NCI-H146 (cell line): ENCODE measurements around the gene IRF2BPL.

ENCODE experiments used
- DNase-seq: peaks from one replicate; lab custom pipeline; 2025; lab: John Stamatoyannopoulos, UW

The IRF2BPL gene

DNA sequence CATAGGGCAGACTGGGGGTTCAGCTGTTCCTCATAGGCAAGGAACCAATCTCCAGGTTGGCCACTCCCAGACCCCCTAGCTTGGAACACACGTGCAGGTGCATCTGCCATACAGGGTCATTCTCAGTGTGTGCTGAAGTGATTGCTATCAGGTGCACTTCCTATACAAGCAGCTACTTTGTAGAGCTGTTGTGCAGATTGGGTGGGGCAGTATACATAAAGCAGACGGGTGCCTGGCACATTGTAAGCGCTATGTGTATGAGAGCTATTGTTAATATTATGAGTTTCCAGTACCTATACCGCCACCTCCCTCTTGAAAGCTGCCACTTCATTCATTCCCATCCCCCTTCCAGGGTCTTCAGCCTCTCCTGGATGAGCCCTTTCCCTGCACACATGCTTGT, 17.3 kb downstream of the IRF2BPL start:
- DNase-seq, result peak; percentile 56

- DNase-seq, result no peak
Observed at GRCh38 chr14:77009014-77009413, 19.5 kb downstream of the IRF2BPL start.

DNA sequence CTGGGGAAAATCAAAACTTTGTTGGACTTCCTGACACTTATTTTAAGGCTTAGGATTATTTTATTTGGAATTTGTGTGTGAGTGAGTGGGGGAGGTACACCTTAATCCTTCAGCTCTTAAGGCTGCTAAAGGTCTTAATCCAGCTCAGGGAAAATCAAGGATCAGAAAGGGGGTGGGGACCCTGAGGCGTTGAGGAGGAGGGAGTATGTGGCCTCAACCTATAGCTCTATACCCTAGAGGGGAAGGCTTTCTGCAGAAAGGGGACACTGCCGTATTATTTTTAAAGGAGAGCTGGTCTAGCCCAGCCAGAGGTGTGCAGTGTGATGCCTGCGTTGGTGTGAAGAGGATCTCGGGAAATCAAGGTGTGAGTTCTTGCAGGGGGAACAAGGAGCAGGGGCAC, 20.0 kb downstream of the IRF2BPL start:
- DNase-seq, result no peak

GRCh38 chr14:77007975-77008421, 20.5 kb downstream of the IRF2BPL start:
- no peak for DNase-seq

DNA sequence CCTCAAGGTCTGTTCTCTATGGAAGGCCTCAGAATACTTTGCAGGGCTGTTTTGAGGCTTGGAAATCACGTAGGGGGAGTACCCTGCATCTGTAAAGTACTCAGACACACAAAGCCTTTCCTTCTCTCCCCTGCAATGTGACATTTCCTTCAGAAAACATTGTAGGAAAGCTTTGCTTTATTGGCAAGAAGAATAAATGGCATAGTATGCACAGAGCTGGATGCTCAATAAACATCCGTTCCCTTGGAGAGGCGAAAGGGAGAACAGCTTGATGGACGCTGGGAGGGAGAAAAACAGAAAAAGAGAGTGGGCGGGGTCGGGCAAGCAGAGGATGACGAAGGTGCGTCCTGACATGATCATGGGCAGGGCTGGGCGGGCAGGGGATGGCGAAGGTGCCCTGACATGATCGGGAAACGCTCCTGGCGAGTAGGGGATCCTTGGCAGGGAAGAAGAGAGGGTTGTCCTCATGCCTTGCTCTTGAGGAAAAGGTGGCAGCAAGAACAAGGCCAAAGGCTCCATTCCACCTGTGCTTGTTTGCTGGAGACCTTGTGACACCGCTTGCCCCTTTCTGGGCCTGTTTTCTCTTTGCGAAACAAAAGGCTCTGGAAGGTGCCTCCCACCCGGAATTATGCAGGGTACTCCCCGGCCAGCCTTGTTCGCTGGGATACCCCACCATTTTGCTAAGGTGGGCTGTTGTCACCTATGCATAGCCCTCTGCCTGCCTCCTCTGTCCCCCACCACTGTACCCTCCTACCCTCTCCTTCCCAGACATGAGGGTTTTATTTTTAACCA, 21.1 kb downstream of the IRF2BPL start:
- DNase-seq, result no peak

- no peak for DNase-seq
Observed at GRCh38 chr14:77006132-77006531, 22.4 kb downstream of the IRF2BPL start.

GRCh38 chr14:77005559-77005958, 22.9 kb downstream of the IRF2BPL start:
- DNase-seq, result no peak

GRCh38 chr14:77004711-77005460, 23.6 kb downstream of the IRF2BPL start:
- no peak for DNase-seq

DNA sequence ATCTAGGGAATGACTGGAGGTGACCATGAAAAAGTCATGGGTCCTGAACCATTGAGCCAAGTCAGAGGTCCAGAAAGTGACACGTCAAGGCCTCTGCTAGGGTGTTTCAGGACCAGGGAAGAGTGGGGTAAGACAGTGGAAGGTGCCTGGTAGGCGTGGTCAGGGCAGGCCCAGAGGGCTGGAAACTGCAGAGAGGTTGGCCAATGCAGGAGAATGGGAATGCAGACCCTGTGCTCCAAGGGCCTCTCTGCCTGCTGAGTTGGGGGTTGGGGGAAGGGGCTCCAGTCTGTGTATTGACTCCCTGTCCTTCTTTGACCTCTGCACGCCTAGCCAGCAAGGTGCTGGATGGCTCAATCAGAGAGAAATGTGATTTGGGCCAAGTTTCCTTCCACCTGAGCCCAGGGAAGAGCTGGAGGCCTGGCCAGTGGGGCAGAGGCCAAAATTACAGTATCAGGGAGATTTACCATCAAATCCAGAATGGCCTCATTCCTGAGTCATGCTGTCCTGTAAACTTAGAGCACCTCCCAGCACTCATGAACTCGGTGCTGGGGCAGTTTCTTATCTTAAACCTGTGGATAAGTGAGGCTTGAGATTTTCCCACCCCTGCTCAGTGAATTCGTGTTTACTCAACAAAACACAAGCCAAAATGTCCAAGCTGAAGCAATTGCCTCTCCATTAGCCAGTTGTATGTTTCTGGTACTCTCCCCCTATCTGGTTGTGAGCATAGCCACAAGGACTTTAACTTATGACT, 24.4 kb downstream of the IRF2BPL start:
- DNase-seq, result no peak

GRCh38 chr14:77002889-77003288, 25.6 kb downstream of the IRF2BPL start:
- DNase-seq, result no peak

GRCh38 chr14:77002335-77002734, 26.2 kb downstream of the IRF2BPL start:
- no peak for DNase-seq

- peak; percentile 22 for DNase-seq
Observed at GRCh38 chr14:77000340-77001270, 27.9 kb downstream of the IRF2BPL start.

DNA sequence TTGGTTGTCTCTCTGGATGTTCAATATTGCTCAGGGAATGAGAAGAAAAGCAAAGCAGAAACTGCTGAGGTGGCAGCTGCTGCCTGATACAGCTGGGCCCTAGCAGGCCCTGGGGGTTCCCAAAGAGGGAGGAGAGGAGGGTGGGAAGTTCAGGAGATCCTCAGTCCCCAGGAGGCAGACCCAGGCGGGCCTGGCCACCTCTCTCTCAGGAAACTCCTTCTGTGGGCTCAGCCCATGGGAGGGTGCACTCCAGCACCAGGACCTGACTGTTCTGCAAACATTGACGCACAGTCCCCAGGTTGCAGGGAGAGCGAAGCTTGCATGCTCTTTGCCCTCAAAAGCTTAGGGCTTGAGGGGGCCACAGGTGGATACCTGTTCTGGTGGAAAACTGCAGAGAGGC, 29.6 kb downstream of the IRF2BPL start:
- no peak for DNase-seq

DNA sequence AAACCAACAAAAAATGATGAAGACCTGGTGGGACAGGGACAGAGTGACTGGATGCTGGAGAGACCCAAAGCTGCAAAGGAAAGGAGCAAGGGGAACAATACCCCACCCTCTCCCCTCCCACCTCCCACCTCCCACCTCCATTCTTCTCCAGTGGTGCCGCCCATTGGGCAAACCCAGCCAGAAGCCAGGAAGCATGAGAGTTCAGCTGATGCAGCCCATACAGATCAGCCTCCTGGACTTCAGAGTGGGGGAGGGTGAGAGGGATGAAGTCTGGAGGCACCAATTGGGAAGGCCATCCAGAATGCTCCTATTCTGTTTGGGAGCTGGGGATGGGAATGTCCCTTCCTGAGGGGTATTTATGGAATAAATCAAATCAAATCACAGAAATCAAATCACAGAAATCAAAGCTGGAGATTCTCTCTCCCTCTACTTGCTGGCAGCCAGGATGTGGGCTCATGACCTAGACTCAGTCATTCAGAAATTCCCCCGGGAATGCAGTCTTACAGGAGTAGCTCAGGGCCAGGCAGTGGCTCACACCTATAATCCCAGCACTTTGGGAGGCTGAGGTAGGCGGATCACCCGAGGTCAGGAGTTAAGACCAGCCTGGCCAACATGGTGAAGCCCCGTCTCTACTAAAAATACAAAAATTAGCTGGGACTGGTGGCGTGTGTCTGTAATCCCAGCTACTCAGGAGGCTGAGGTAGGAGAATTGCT, 31.1 kb downstream of the IRF2BPL start:
- no peak for DNase-seq

- no peak for DNase-seq
Observed at GRCh38 chr14:76996563-76997146, 31.9 kb downstream of the IRF2BPL start.

- no peak for DNase-seq
Observed at GRCh38 chr14:76995279-76996035, 33.1 kb downstream of the IRF2BPL start.

DNA sequence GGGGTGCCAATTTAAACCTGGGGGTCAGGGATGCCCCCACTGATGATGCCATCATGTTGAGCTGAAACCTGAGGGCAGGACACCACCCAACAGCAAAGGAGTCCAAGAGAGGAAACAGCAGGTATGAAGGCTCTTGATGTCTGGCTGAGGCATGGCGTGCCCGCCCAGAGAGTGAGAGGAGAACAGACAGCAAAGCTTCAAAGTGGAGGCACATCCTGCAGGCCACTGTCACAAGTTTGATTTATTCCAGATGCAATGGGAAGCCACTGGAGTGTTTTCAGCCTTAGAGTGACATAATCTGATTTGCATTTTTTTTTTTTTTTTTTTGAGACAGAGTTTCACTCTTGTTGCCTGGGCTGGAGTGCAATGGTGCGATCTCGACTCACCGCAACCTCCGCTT, 34.8 kb downstream of the IRF2BPL start:
- DNase-seq, result no peak

- no peak for DNase-seq
Observed at GRCh38 chr14:76990084-76990483, 38.4 kb downstream of the IRF2BPL start.

GRCh38 chr14:76987956-76988520, 40.5 kb downstream of the IRF2BPL start:
- DNase-seq, result no peak

DNA sequence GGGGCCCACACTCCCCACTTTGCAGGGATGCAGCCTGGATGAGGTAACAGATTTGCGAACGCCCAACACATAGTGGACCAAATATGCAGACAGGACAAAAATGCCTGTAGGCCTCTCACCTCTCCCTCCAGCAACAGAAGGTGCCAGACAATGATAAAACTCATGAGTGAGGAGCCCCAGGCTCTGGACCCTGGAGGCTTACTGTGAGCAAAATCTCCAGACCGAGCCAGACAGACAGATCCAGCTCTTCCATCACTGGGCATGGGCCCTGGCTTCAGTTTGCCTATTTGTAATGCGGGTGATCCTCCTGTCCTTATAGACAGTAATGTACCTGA, 42.3 kb downstream of the IRF2BPL start:
- no peak for DNase-seq
